Stimulated activated CD8-positive, alpha-beta memory T cell treated with anti-CD3 and anti-CD28 coated beads, Interleukin-7, amount 100 ng/mL, for 48 hours (primary cell): ENCODE results near the gene KLHL4.
"Not testable (repeated sequence)": the region's sequence is repeated elsewhere in the genome, so short reads cannot be mapped to it uniquely, and the experiment has no call there.

Experiments used
- DNase-seq, 2 donors: peaks; one replicate each; pipeline ENCODE4 v3.0.0-alpha.2; 2020; ENCODE audit warnings: low read depth in 1 of 2; ENCODE audit errors: extremely low read depth in 1 of 2

KLHL4 gene

DNA sequence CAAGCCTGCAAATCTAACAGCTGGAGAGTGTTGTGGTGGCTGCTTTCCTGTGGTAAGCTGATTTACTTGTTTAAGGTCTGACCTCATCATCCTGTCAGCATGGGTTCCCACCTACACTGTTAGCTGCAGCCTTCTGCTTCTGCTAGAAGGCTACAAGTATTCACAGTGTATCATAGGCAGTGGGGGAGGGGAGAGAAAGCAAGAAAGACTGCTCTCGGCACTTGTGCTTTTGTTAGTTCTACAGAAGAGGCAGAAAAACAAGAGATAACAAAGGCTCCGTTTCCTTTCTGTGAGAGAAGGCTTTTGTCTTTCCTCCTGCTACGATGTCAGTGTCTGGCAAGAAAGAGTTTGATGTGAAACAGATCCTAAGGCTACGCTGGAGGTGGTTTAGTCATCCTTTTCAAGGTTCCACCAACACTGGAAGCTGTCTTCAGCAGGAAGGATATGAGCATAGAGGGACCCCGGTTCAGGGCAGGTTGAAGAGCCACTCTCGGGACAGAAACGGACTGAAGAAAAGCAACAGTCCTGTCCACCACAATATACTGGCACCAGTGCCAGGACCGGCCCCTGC lies at the start of gene KLHL4:
KLHL4 (plus strand) TSS at position 232 of the 571 bp plus-strand sequence; CDS start at position 324, 92 bp downstream.
- no peak for DNase-seq

DNA sequence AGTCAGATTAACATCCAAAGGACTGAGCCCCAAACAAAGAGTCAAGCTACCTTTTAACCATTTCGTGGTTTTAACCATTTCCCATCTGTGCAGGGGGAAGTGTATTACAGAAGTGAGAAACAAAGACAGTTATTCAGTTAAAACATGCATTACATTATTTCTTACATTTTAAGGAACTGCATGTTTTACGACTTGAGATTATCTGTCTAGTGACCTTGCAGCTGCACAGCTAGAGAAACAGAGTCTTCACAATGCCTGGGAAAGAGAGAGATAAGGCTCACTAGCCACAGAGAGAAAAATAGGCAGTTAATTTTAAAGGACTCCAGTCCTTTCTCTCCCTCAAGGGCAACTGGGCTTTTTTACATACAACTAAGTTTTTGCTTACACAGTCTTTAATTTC lies 48.7 kb upstream of the KLHL4 start:
- DNase-seq: no peak

DNA sequence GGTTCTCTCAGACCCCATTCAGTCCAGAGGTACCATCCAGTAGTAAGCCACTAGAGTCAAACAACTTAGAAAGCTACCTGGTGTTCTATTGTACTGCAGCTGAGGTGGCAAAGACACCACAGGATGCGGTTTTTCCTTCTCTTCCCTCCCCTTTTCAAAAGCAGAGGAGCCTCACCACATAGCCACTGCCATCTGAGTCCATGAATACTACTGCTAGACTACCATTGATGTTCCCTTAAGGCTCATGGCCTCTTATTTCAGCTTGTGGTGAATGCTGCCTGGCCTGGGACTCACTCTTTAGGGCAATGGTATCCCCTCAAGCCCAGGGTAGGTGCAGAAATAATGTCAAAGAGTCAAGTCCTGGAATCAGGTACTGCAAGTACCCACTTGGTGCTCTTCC lies 41.8 kb upstream of the KLHL4 start:
- DNase-seq: no peak

DNA sequence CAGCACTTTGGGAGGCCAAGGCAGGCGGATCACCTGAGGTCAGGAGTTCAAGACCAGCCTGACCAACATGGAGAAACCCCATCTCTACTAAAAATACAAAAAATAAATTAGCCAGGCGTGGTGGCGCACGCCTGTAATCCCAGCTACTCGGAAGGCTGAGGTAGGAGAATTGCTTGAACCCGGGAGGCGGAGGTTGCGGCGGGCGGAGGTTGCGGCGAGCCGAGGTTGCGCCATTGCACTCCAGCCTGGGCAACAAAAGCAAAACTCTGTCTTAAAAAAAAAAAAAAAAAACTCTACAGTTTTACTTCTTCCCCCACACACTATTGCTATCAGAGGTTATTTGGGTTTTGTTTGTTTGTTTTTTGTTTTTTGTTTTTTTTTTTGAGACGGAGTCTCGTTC lies 38.9 kb upstream of the KLHL4 start:
- DNase-seq: not testable (repeated sequence)

GRCh38 chrX:87489071-87489470 lies 28.5 kb upstream of the KLHL4 start:
- no peak for DNase-seq

- DNase-seq: no peak
These were observed 1.8 kb upstream of the KLHL4 start for GRCh38 chrX:87515836-87516235.

DNA sequence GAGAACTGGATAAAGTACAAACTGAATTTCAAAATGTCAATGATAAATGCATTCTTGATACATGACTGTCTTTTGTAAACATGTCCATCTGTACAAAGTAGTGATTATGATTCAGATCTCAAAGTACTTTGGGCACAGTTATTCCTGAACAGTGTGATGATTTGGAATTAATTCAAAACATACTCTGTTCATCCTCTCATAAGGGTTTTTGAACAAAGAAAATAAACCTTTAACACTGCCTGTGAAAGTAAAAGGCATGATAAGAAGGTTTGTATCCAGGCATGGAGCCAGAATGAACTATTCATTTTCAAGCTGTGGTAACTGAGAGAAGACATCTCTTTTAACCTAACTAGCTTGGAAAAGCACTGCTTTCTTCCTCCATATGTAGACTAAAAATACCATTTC lies 883 bp upstream of the KLHL4 start:
- DNase-seq: no peak

GRCh38 chrX:87518504-87518903 lies 902 bp downstream of the KLHL4 start:
- DNase-seq: no peak

GRCh38 chrX:87525771-87526229 lies 8.2 kb downstream of the KLHL4 start:
- no peak for DNase-seq

- DNase-seq: no peak
These were observed 8.7 kb downstream of the KLHL4 start for GRCh38 chrX:87526281-87526680.

GRCh38 chrX:87528487-87528886 lies 10.9 kb downstream of the KLHL4 start:
- DNase-seq: no peak

- DNase-seq: no peak
These were observed 54.4 kb downstream of the KLHL4 start for GRCh38 chrX:87571964-87572363.

- no peak for DNase-seq
These were observed 55.3 kb downstream of the KLHL4 start for GRCh38 chrX:87572901-87573300.

GRCh38 chrX:87578978-87579377 lies 61.4 kb downstream of the KLHL4 start:
- no peak for DNase-seq

DNA sequence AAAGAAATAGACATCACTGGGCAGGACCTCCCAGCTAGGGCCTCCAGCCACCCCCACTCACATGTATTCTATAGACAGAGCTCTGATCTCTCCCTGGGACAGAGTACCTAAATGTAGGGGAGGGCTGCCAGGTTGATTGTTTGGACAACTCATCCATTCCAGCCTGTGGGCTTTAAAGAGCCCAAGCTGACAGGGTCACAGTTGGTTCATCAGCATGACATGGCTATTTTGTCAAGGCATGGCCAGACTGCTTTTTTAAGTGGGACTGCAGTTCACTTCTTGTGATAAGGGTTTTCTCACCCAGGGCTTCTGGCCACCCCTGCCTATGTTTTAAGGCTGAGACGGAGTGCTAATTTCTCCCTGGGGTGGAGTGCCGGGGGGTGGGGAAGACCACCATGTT lies 63.3 kb downstream of the KLHL4 start:
- no peak for DNase-seq

DNA sequence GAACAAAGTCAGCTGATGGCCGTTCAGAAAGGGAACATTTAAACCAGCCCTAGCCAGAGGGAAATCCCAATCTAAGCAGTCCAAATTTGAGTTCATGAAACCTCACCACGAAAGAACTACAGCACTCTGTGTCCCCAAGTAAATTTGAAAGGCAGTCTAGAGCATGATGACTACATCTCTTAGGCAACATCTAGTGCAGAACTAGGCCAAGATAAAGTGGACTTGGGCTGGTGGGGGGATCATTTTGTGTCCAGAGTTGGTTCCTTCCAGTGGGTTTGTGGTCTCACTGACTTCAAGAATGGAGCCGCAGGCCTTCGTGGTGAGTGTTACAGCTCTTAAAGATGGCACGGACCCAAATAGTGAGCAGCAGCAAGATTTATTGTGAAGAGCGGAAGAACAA lies 64.9 kb downstream of the KLHL4 start:
- no peak for DNase-seq

DNA sequence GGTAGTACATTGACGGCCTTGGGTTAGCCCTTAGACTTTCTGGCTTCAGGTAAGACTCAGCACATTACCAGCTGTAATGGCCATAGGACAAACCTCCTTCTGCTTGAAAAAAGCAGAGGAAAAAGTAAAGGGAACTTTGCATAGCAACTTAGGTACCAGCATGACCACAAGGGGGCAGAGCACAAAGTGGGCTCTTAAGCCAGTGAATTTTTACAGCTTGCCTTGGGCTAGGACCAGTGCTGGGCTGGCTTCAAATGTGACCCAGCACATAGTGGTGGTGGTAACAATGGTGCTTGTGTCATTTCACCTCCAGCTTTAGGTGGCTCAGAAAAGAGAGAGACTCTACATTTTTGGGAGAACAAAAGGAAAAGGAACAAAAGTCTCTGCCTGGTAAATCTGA lies 66.1 kb downstream of the KLHL4 start:
- no peak for DNase-seq

- DNase-seq: no peak
These were observed 98.8 kb downstream of the KLHL4 start for GRCh38 chrX:87616371-87616770.

- DNase-seq: no peak
These were observed 104.1 kb downstream of the KLHL4 start for GRCh38 chrX:87621697-87622096.

DNA sequence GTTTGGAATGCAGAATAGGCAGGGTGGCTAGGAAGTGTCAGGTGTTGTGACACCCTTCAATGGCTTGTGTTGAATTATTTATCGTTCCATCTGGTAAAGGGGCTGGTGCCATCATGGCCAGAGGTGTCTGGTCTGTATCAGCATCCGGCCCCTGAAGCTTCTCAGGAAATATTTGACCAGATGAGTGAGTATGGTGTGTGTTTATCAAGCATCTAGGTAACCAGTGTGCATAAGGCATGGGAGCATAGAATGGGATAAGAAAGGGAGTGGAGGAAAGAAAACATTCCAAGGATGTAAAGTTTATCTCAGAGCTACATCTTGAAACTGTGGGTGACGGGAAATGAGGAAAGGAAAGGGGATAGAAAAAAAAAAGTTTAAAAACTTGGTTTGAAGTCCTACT lies 109.4 kb downstream of the KLHL4 start:
- no peak for DNase-seq

GRCh38 chrX:87634361-87634760 lies 116.8 kb downstream of the KLHL4 start:
- no peak for DNase-seq

- DNase-seq: no peak
These were observed 118.9 kb downstream of the KLHL4 start for GRCh38 chrX:87636533-87636932.

GRCh38 chrX:87641439-87641838 lies 123.8 kb downstream of the KLHL4 start:
- not testable (repeated sequence) for DNase-seq
